Activated gamma-delta T cell (primary cell): Measurements from ENCODE around the gene ZNF750.
A peak's percentile ranks its signal among the peaks of the same experiment; 100 is the strongest.

Experiments used
- DNase-seq: peaks from one replicate; lab custom pipeline; 2025; lab: John Stamatoyannopoulos, UW

ZNF750 gene

GRCh38 chr17:82859431-82860403 is 19.9 kb upstream of the ZNF750 start:
- peak; percentile 33 for DNase-seq

- peak; percentile 46 for DNase-seq
Measured at GRCh38 chr17:82858376-82859126, 18.7 kb upstream of the ZNF750 start.

GRCh38 chr17:82856361-82856760 is 16.5 kb upstream of the ZNF750 start:
- no peak for DNase-seq

GRCh38 chr17:82854226-82854625 is 14.4 kb upstream of the ZNF750 start:
- no peak for DNase-seq

GRCh38 chr17:82851381-82851780 is 11.6 kb upstream of the ZNF750 start:
- DNase-seq = no peak

GRCh38 chr17:82849076-82849945 is 9.5 kb upstream of the ZNF750 start:
- DNase-seq = no peak

DNA sequence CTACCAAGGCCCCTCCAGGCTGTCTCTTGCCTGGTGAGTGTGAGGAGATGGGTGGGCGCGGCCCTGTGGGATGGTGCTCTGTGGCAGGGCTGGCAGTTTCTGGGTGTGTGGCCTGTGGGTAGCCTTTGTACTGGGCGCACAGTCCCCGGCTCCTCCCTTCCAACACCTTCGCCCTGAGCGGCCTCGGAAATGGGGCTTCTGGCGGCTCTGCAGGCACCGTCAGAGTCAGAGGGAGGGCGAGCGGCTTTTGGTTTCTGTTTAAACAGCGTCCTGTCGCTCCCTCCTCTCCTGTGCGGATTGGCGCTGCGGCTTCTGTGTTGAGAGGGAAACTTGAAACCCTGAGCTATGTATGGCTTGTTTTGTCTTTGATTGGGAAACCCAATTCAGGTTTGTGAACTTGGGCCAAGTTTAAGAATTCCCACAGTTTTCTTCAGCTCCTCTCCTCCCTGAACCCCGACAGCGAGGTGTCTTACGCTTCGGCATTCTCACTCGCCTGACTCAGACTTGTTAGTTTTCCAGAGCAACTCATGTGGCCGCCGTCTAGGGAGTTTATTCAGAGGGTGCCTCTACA is 8.3 kb upstream of the ZNF750 start:
- peak; percentile 28 for DNase-seq

DNA sequence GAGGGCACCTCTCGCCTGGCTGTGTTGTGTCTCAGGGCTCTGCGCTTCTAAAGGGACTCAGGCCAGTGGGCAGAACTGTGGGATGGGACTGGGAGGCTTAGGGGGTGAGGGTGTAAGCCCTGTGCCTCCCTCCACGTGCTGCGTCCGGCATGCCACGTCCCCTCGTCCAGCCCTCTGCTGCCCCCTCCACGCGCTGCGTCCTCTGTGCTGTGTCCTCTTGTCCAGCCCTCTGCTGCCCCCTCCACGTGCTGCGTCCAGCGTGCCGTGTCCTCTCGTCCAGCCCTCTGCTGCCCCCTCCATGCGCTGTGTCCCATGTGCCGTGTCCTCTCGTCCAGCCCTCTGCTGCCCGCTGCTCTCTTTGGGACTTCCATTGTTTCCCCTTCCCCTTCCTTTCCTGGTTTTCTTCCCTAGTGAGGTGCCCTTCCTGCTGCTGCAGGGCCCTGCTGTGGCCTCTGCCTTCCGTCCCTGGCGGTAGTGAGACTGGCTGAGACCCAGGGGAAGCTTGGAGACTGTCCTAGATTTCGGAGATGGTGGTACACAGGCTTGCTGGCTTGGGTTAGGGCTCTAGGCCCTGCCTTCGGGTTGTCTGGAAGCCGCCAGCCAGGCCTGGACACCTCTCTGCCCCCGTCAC is 6.4 kb upstream of the ZNF750 start:
- no peak for DNase-seq

DNA sequence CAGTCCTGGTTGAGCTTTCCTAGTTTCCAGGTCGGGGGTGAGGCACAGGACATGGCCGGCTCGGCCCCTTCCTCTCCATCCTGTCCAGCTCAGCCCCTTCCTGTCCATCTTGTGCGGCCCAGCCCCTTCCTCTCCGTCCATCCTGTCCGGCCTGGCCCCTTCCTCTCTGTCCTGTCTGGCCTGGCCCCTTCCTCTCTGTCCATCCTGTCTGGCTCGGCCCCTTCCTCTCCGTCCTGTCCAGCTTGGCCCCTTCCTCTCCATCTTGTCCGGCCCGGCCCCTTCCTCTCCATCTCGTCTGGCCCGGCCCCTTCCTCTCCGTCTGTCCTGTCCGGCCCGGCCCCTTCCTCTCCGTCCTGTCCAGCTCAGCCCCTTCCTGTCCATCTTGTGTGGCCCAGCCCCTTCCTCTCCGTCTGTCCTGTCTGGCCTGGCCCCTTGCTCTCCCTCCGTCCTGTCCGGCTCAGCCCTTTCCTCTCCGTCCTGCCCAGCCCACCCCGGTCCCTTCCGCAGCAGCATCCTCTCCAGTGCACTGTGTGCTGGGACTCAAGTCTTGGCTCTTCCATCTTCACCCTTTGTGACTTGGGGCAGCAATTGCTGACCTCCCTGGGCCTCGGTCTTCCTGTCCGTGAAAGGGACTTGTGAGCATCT is 5.5 kb upstream of the ZNF750 start:
- DNase-seq = no peak

DNA sequence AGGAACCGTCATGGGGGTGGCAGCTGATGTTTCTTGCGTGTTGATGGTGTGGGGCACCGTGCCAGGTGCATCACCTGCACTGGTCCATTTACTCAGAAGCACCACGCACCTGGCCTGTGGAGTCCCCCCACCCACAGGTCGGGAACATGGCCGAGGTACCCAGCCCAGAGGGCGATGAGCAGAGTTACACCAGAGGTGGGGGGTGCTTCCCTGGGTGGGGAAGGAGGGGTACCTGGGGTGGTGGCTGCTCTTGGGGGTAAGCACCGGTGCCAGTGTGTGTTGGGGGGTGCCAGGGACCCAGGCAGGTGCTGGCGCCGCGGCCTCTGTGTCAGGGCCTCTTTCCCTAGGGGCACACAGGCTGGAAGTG is 5.0 kb upstream of the ZNF750 start:
- DNase-seq = no peak

- no peak for DNase-seq
Measured at GRCh38 chr17:82843904-82844680, 4.3 kb upstream of the ZNF750 start.

- DNase-seq = no peak
Measured at GRCh38 chr17:82841921-82842596, 2.2 kb upstream of the ZNF750 start.

- no peak for DNase-seq
Measured at GRCh38 chr17:82840431-82840831, 609 bp upstream of the ZNF750 start.

DNA sequence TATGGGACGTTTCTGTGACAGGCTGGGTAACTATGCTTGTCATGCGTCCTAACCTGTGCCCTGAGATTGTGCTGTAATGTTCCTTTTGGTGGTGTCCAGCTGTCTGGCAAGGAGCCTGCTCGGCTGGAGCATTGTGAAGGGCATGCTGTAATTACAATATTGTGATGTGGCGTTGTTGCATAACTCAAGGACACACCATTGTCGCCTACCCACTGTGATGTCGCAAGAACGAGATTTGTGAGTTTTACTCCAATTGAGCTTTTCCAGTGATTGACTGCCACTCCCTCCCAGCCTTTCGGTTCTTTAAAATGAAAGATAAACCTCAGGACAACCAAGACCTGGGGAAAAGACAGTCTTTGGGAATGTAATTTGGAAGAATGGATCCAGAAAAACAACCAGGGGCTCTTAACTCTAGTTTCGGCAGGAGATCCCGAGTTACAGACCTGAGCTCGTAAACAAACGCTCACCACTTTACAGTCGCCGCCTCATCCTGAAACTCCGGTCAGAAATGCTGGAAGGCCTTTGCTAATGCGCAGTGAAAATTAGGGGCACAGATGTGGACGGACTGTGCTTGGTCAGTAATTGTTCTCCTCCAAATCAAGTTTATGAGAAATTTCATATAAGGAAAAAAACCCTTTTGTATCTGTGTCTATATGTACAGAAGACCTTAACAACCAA is 1.3 kb downstream of the ZNF750 start:
- DNase-seq = no peak

GRCh38 chr17:82837586-82838320 is 2.1 kb downstream of the ZNF750 start:
- DNase-seq = no peak

GRCh38 chr17:82836823-82837357 is 2.9 kb downstream of the ZNF750 start:
- DNase-seq = no peak

- no peak for DNase-seq
Measured at GRCh38 chr17:82835766-82836512, 3.9 kb downstream of the ZNF750 start.
